Thymus (tissue), 11 donors: ENCODE data around the gene NR2F1-AS1. TPM values are rescaled to one million over a fixed set of nuclear protein-coding genes. Genes with fewer than 3 reads are reported as not detected.

Experiments
- DNase-seq, 9 donors: peaks; one replicate each; pipeline ENCODE4 v3.0.0-alpha.2; 2013; ENCODE audit warnings: low spot score in 9 of 9, low read depth in 6 of 9, missing footprints in 1 of 9
- H3K27ac ChIP-seq, 2 donors: one replicate each; pipeline ENCODE4 v1.5.1; 2013; ENCODE audit warnings: control low read depth in 1 of 2, low read depth in 1 of 2, low read length in 1 of 2, mild to moderate bottlenecking in 1 of 2, moderate library complexity in 1 of 2
- H3K27me3 ChIP-seq, 2 donors: one replicate each; pipeline ENCODE4 v1.5.1; 2013; ENCODE audit warnings: low read length in 1 of 2; ENCODE audit not compliant: control insufficient read depth in 2 of 2, insufficient read depth in 1 of 2
- H3K36me3 ChIP-seq, 2 donors: one replicate each; pipeline ENCODE4 v1.5.1; 2013; ENCODE audit warnings: low read length in 1 of 2, mild to moderate bottlenecking in 1 of 2, moderate library complexity in 1 of 2; ENCODE audit not compliant: control insufficient read depth in 2 of 2, insufficient read depth in 2 of 2
- H3K4me1 ChIP-seq, 2 donors: one replicate each; pipeline ENCODE4 v1.5.1; 2013; ENCODE audit warnings: low read length in 2 of 2; ENCODE audit not compliant: control insufficient read depth in 2 of 2, insufficient read depth in 2 of 2
- H3K4me3 ChIP-seq, 2 donors: one replicate each; pipeline ENCODE4 v1.5.1; 2013; ENCODE audit warnings: low read length in 2 of 2, control low read depth in 1 of 2, mild to moderate bottlenecking in 1 of 2
- H3K9me3 ChIP-seq, 2 donors: one replicate each; pipeline ENCODE4 v1.5.1; 2013; ENCODE audit warnings: low read length in 1 of 2, mild to moderate bottlenecking in 1 of 2; ENCODE audit not compliant: control insufficient read depth in 2 of 2, insufficient read depth in 1 of 2
- WGBS: extraction: QIAGEN DNeasy Blood & Tissue Kit; methylation state at CpG from one replicate; pipeline ENCODE4 v1.1.7; 2013; 5-methylcytosine and 5-hydroxymethylcytosine counted together
- polyA plus RNA-seq: library from polyadenylated mRNA; stranded (reverse); fragments of 200-250 nt; gene quantifications from one replicate; pipeline ENCODE4 v1.2.3, GENCODE V29; 2013
- total RNA-seq: library from RNA; stranded (reverse); fragments of 120-200 nt; gene quantifications from one replicate; pipeline ENCODE4 v1.2.4, GENCODE V29; 2013
- donor health status: healthy.

The NR2F1-AS1 gene
- total and polyA plus RNA-seq, 2 donors, result 2.0 to 5.0 TPM

DNA sequence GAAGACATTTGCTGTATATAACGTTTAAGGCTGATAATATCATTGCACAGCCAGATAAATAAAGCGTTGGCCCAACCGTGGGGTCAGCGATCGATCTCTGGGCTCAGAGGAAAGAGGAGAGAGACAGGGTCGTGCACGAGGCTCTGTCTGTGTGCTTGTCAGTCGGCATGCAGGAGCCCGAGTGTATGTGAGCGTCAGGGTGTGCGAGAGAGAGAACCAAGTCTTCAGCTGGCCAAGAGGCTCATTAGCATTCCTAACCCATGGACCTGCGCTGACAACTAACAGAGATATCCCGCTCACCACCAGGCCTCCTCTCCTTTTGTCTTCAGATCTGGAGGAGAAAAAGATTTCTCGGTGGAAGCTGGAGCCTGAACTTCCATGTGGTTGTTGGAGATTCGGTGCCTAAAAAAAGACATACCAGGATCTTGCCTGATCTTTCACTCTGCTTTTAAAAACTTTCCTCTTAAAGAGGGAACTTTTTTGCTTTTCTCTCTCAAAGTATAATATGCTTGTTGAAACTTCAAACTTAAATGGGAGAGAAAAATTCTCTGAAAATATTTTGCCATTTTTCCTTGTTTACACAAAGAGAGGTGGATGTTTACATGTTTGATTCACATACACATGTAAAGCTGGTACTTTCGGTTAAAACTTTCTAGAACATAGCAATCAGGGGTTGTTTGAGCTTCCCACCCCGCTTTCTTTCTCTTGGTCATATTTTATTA, 18.5 kb upstream of the NR2F1-AS1 start:
- H3K4me1 ChIP-seq, result peaks cover 0 to 8% of the 10 kb centered on the region in 2 donors
- DNase-seq, result no peak
- H3K4me3 ChIP-seq, result no peak overlapping the region
- WGBS, result 10% methylated on average over 17 of the region's 17 CpGs
- H3K36me3 ChIP-seq, result no peaks in the 10 kb centered on the region
- H3K9me3 ChIP-seq, result peaks cover 1 to 16% of the 10 kb centered on the region in 2 donors
- no peak overlapping the region for H3K27ac ChIP-seq
- H3K27me3 ChIP-seq, result peaks cover 84 to 100% of the 10 kb centered on the region in 2 donors

DNA sequence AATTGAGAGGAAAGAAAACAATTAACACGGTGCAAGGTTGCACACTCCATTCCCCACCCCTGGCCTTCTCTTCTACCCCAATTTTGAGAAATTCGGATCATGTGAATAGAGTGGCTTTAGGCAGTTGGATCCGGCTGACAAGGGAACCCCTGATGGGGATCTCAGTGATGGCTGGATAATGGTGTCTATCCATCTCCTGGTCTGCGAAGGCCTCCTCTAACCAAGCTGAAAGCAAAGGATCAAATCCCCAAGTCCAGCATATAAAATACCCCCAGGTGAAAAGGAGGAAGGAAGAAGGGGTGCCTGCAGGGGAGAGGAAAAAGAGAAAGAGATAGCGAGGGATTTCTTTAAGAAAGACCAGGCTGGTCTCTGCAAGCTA, 18.0 kb upstream of the NR2F1-AS1 start:
- H3K27ac ChIP-seq, result no peak overlapping the region
- WGBS, result 13% methylated on average over 5 of the region's 5 CpGs
- H3K4me3 ChIP-seq, result no peak overlapping the region
- H3K4me1 ChIP-seq, result peaks cover 0 to 8% of the 10 kb centered on the region in 2 donors
- peaks cover 1 to 16% of the 10 kb centered on the region in 2 donors for H3K9me3 ChIP-seq
- DNase-seq, result no peak
- peaks cover 82 to 100% of the 10 kb centered on the region in 2 donors for H3K27me3 ChIP-seq
- no peaks in the 10 kb centered on the region for H3K36me3 ChIP-seq

DNA sequence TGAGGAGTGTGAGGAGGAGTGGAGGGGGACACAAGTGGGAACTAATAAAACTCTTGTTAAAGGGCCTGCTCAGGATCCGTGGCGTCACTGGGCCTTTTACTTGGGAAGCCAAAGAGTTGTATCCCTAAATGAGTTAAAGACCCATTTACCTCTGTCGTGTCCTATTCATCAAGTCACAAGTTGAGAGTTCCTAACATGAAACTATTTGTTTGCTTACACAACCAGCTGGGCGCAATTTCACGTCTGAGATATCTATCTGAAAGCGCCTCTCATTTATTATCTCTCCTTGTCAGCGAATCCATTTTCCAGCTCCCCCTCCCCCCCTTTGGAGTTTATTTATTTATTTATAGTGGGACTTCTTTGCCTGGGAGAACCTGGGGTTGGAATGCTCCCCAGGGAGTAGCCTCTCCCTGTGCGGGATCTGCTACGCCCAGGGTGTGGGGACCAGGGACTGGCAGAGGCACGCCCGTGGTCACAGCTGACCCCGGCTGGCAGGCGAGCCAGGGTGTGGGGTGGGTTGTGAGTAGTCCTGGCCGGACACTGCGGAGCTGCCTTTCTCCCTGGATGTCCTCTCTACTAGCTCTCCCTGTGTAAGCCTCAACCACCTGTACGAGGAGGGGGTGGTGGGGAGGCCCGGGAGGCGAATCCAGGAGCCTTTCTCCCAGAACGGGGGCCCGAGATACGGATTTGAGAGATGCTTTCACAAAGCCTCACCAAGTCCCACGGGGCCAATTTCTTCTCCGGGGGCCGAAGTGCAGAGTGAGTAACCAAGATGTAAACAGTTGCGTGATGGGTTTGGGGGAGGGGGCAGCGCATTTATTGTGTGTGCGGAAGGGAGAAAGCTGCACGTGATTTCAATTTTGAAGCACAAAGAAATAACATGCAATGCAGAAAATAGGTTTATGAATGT, 17.3 kb upstream of the NR2F1-AS1 start:
- Histone ChIP-seq H3K27ac (no peak overlapping the region), H3K27me3 (peaks cover 84 to 100% of the 10 kb centered on the region in 2 donors), H3K9me3 (peaks cover 1 to 16% of the 10 kb centered on the region in 2 donors), H3K4me3 (no peak overlapping the region), H3K36me3 (no peaks in the 10 kb centered on the region), H3K4me1 (peaks cover 0 to 8% of the 10 kb centered on the region in 2 donors)
- no peak for DNase-seq
- WGBS, result 15% methylated on average over 28 of the region's 28 CpGs

DNA sequence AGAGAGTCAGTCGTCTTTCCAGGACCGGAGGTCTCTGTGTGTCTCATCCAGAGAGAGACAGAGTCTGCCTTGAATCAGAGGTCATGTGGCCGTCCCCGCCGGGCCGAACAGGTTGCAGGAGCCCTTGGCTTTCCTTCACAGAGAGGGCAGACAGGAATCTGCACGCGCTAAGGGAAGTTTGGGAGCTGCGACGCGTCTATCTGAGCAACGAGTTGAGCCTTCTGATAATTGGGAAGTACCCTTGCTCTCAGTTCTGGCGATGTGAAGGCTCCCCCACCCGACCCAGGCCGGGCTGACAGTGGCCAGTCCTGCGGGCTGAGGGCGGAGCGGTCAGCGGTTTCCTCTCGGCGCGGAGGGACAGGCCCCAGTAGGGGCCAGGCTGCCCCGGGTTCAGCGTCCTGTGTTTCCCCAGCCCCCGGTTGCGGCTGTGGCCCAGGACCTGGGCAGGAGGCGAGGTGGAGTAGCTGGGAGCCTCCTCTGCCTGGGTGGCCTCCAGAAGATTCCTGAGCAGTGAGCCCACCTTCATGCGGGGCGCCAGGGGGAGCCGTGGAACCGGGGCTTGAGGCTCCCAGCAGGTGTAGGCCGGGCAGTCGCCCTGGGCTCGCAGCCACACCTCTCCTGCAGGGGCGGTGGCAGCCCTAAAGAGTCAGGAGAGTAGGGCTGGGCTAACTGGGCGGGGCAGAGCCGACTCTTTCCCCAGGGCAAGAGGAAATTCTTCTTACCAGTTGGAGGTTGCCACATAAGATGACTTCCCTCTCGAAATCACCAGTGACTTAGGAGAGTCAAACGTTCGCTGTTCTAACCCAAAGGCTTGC, 15.9 kb upstream of the NR2F1-AS1 start:
- no peak overlapping the region for H3K27ac ChIP-seq
- peaks cover 77 to 100% of the 10 kb centered on the region in 2 donors for H3K27me3 ChIP-seq
- peaks cover 0 to 6% of the 10 kb centered on the region in 2 donors for H3K4me1 ChIP-seq
- no peak overlapping the region for H3K4me3 ChIP-seq
- peaks cover 1 to 13% of the 10 kb centered on the region in 2 donors for H3K9me3 ChIP-seq
- DNase-seq, result no peak
- WGBS, result 8% methylated on average over 40 of the region's 40 CpGs
- H3K36me3 ChIP-seq, result no peaks in the 10 kb centered on the region

DNA sequence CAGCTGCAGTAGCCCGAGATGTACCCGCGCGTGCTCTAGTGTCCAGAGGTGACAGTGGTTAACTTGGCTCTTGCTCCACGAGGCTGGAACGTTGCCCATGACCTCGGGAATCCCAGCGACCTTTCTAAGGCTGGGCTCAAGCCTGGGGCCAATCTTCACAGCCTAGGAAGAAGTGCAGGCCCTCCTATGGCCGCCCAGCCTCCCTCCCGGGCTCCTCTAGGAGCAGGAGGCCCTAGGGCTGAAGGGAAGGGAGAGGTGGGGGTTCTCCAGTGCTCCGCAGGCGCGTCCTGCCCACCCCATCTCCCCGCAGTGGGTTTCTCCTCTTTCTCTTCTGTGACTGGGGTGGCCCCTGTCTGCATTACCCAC, 15.3 kb upstream of the NR2F1-AS1 start:
- Histone ChIP-seq H3K27ac (no peak overlapping the region), H3K4me3 (no peak overlapping the region), H3K36me3 (no peaks in the 10 kb centered on the region)

DNA sequence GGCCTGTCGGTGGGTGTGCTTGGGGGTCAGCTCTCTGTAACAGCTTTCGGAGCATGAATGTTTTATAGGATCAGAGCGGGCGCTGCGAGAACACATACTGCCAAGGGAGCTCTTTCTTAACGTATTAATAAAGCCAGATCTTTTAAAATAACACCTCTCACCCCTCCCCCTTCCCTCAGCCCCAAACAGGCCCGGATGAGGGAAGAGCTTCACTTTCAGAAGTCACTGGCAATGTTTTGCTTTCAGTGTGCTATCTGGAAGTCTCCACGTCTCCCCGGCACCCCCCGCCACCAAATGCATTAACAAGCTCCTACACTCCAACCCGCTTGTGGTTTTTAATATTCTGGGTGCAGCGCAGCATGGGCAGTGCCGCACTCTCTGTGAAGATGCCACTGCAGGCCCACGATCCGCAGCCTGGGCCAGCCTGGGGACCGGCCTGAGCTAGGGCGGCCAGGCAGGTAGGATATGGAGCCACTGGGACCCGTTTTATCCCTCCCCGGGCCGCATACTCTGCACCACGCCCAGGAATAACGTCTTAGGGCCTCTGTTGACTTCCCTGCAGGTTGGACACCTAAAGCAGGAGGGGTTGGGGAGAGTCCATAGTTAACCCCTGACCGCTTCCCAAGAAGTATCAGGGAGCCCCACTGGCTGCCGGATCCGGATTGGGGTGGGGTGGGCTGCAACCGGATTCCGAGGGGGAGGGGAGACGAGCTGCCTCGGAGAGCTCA, 14.6 kb upstream of the NR2F1-AS1 start:
- H3K27ac ChIP-seq, result no peak overlapping the region
- peaks cover 1 to 13% of the 10 kb centered on the region in 2 donors for H3K9me3 ChIP-seq
- no peak overlapping the region for H3K4me3 ChIP-seq
- no peaks in the 10 kb centered on the region for H3K36me3 ChIP-seq
- 9% methylated on average over 29 of the region's 29 CpGs for WGBS
- H3K4me1 ChIP-seq, result peaks cover 0 to 6% of the 10 kb centered on the region in 2 donors
- no peak for DNase-seq
- peaks cover 74 to 100% of the 10 kb centered on the region in 2 donors for H3K27me3 ChIP-seq

More for the DNA sequence above, 15.3 kb upstream of the NR2F1-AS1 start:
- Histone ChIP-seq H3K27me3 (peaks cover 77 to 100% of the 10 kb centered on the region in 2 donors), H3K9me3 (peaks cover 1 to 13% of the 10 kb centered on the region in 2 donors), H3K4me1 (peaks cover 0 to 6% of the 10 kb centered on the region in 2 donors)
- 9% methylated on average over 14 of the region's 14 CpGs for WGBS
- no peak for DNase-seq

DNA sequence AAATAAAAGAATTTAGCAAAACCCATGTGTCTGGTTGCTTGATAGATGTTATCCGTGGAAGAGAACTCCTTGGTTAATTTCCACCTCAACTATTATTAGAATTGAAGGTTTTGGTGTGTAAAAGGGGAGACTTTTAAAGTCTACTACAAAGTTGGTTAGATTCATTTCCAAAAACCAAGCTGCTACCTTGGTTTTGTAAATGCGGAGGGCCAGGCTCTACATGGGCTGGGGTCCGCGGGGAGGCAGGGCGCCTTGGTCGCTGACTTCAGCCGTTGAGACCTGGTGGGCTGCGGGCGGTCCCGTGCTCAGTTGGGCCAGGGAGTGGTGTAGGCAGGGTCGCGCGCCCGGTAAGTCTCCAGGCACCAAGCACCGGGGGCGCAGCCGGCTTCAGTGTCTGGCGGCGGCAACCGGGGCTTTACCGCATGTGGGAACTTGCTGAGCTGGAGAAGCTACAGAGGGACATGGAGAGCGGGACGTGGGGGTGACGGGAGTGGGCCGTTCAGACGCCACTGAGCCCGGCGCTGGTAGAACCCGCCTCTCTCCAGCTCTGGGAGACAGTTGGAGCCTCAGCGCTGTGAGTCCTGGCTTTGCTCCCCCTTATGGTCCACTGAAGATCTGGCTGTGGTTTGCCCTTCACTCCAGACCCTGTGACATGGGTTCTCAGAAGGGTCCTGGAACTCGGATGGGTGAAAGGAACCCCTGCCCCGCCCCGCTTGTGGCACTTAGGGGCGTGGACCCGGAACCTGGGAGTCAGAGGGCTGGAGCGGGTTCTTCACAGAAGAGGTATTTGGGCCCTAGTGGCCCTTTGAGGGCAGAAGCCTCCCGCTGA, 13.8 kb upstream of the NR2F1-AS1 start:
- no peaks in the 10 kb centered on the region for H3K36me3 ChIP-seq
- H3K4me1 ChIP-seq, result peaks cover 0 to 6% of the 10 kb centered on the region in 2 donors
- H3K4me3 ChIP-seq, result no peak overlapping the region
- peaks cover 1 to 13% of the 10 kb centered on the region in 2 donors for H3K9me3 ChIP-seq
- H3K27ac ChIP-seq, result no peak overlapping the region
- H3K27me3 ChIP-seq, result peaks cover 72 to 100% of the 10 kb centered on the region in 2 donors
- no peak for DNase-seq
- 7% methylated on average over 37 of the region's 37 CpGs for WGBS
